HG03571 (cell line): ENCODE data around the gene ATXN3.

Experiments used
- ATAC-seq: cut with Tn5 transposase; IDR thresholded peaks from one replicate; pipeline ENCODE4 v1.9.1; 2021; ENCODE audit not compliant: unreplicated experiment

Gene ATXN3

DNA sequence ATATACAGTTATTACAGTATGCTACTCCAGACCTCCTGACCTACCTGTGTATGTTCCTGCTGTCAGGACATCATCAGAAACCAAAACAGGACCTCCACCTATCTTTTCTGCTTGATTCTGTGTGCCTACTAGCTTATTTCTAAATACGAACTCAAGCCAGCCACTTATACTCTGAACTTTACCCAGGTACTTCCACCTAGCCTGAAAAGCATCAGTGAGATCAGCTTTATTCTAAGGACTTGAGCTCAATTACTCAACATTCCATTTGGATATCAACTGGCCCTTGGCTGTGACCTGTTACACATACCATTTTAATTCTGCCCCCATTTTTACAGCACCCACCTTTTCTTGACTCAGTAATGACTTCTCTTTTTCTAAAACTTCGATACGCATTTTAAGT is 95.7 kb downstream of the ATXN3 start:
- no peak for ATAC-seq

DNA sequence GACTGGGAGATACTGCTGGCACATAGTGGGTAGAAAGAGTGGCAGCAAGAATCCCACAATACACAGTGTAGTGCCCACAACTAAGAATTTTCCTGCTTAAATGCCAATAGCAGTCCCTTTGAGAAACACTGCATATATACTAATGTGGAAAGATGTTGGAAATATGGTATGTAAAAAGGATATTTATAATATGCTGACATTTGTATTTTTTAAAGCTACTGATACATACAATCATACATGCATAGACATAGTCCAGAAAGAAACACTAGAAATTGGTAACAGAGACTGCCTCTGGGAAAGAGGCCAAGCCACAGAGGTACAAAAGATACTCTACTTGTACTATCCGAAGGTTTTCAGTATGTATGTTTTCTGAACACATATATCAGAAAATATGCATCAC is 96.8 kb downstream of the ATXN3 start:
- ATAC-seq = no peak
